Measurements from ENCODE around the gene NAGS. TPM values are rescaled to one million over a fixed set of nuclear protein-coding genes. Genes with fewer than 3 reads are reported as not detected.
"Not testable (repeated sequence)": the region's sequence is repeated elsewhere in the genome, so short reads cannot be mapped to it uniquely, and the experiment has no call there.

The NAGS gene
- total RNA-seq, 1 donor from 2014 or later: 2.2 TPM

DNA sequence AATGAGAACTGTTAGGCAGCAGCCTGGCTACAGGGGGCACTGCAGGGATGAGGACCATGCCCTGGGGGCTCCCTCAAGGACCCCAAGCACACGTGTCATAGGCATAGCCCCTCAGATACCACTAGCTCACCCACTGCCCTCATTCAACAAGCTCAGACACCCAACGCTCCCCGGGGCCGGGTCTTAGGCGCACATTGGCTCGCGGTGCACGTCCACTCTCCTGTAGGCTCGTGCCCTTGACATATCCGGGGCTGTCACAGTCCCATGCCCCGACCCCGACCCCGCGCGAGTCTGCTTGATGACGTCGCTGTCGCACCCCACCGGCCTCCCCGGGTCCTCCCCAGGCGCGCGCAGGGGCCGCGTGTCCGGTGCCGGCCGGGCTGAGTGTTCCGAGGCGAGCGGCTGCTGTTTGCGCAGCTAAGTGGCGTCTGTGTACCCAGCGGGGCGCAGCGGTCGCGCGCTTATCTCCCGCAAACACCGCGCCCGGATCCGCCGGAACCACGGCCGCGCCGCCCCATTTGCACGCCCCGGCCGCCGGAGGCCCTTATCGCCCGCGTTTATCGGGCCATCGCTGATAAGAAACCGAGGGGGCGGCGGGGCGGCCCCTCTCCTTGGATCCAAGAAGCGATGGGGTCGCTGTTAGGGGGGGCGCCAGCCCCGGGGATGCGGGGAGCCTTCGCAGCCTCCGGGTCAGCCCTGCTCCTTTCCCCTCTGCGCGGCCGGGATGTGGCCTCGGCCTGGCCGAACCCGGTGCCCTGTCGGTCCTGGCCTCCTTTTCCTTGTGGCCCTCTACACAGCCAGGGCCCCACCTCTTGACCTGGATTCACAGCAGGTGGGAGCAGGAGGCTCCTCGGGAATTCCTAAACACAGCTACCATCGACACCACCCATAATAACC lies 20.7 kb upstream of the NAGS start:
- no peak for DNase-seq (ENCODE audit: low read depth, low spot score)

DNA sequence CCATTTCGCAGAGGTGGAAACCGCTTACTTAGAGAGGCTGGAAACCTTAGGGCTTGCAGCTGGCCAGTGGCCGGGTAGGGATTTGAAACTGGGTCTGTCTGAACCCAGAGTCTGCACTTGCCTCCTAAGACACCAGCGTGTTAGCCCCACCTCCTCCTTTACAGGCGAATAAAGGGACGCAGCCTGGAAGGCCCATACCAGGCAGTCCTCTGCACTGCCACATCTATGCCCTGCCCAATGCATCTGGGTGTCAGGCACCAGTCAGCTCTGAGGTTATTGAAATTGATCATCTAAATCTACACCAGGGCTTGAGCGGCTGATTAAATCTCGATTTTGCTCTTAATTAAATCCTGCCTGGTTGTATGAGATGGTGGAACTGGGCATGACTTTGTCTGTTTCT lies 19.9 kb upstream of the NAGS start:
- no peak for DNase-seq (ENCODE audit: low read depth, low spot score)

DNA sequence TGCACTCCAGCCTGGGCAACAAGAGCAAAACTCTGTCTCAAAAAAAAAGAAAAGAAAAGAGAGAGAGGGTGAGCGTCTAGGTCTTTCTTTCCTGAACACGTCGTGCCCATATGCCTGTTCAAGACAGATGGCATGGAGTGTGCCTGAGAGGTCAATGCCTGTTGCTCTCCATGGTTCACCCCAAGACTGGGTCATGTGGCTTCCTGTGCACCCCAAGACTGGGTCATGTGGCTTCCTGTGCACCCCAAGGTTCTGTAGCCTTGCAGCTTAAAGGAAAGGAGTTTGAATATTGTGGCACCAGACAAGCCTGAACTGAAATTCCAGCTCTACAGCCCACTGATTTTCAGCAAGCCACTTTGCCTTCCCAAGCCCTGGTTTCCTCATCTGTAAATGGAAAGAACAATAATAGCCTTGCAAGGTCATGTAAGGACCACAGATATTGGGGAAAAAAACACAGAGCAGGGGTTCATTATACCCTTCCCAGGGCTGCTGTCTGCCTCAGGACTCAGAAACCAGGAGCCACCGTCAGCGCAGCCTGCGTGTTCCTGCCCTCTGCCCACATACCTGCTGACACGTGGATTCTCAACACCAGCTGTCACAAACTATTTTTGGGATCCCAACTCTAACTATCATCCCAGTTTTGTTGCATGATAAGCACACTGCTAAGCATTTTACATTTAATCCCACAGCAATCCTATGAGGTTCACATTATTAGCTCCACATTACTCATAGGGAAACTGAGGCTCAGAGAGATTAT lies 18.0 kb upstream of the NAGS start:
- no peak for DNase-seq (ENCODE audit: low read depth, low spot score)

DNA sequence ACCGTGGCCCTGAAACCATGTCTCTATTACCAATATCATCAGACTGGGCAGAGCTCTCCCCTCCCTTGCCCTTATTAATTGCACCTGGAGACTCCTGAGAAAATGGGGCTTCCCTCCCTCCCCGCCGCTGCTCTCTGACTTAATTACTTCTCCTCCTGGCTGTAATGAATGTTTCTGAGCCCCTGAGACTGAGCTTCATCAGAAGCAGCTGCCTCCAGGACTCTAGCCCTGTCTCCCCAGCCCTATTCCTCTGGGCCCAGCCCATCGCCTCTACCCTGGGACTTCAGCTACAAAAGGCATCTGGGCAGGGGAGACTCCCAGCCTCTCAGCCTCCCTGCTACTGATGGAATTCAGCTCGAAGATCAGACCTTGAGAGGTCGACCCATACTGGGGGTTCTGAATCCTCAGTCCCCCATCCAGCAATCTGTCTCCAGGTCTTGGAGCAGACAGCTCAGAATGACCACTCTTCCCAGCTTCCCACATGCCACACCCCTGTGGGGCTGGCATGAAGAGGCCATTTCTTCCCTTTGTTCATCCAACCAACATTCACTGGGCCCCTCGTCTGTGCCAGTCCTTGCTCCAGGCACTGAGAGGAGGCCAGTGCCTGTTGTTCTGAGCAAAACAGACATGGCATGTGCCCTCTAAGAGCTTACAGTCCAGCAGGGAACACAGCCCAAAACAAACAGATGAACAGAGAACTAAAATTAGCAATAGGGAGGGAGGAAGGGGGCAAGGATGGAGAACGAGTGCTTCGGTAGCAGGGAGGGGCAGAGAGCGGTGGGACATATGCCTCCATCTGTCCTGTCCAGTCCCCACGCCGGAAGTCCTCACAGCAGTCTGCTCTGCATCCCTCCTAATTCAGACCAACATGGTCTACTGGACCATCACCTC lies 17.0 kb upstream of the NAGS start:
- DNase-seq (ENCODE audit: low read depth, low spot score): no peak

DNA sequence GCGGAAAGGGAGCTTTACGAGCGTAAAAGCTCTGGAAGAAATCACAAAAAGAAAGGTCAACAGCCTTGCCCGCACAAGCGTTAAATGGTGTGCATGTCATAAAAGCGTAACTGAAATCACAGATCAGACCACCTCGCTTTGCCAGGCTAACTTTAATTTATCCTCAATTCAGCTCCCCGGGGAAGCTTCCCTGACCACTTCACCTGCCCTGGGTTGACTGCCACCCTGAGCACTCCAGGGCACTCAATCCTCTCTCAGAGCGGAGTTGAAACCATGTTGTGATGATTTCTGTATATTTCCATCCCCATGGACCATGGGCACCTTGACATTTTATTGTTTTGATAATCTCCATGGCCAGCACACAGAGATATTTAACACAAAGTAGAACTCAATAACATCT lies 16.1 kb upstream of the NAGS start:
- DNase-seq (ENCODE audit: low read depth, low spot score): no peak

DNA sequence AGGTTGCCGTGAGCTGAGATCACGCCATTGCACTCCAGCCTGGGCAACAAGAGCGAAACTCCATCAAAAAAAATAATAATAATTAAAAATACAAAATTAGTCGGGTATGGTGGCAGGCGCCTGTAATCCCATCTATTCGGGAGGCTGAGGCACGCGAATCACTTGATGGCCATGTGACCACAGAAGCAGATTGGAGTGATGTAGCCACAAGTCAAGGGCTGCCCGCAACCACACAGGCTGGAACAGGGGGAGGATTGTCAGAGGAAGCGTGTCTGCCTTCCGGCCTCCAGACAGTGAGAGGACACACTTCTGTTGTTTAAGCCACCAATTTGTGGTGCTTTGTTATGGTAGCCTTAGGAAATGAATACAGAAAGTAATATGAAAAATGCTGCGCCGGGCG lies 11.8 kb upstream of the NAGS start:
- DNase-seq (ENCODE audit: low read depth, low spot score): no peak

DNA sequence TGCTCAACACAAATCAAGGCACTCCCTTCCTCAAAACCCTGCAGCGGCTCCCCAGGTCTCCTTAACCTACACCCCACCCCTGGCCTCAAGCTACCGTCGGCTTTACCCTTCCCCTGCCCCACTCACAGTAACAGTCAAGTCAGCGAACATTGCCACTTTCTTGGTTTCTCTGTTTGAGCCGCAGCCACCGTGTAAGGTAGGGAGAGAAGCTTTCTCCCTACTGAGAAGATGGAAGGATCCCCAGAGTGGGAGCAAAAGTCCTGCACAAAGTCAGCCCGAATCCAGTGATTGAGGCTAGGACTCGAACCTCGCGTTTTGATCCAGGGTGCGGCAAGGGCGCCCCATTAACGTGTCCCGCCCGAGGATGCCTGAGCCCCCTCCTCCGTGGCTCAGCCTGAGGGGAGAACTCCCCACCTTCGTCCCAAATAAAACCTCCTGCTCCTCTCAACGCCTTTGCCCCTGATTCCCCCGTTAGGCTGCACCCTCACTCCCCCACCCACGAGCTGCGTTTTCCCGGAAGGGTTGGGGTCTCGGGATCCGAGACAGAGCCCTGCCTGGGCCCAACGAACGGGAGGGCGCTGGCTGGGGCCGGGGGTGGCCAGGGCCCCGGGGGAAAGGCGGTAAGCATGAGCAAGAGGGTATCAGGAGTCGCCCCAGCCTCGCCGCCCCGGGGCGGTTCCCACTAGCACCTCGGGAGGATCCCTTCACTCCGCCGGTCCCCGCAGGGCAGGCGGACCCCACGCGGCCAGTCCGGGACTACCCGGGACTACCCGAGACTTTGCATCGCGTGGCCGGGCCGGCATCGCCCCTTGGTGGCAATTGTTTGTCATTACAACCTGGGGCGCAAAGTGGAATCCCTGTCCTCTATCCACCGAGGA lies 9.9 kb upstream of the NAGS start:
- DNase-seq (ENCODE audit: low read depth, low spot score): no peak

DNA sequence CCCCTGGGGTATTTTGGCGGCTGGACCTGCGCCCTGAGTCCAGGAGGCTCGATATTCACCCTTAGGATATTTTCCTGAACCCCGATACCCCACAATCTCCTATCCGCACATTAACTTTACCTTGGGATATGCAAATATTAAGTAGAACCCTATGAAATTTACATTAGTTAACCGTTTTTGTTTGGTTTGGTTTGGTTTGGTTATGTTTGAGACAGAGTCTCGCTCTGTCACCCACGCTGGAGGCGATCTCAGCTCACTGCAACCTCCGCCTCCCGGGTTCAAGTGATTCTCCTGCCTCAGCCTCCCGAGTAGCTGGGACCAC lies 9.3 kb upstream of the NAGS start:
- DNase-seq (ENCODE audit: low read depth, low spot score): no peak

DNA sequence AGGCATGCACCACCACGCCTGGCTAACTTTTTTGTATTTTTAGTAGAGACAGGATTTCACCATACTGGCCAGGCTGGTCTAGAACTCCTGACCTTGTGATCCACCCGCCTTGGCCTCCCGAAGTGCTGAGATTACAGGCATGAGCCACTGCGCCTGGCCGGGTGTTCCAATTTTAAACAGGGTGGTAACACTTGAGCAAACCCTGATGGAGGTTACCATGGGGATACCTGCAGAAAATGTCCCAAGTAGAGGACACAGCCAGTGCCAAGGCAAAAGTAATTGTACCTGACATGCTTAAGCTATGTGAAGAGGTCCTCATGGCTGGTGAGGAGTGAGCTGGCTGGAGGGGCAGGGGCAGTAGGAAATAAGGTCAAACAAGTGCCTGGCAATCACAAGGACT lies 7.2 kb upstream of the NAGS start:
- not testable (repeated sequence) for DNase-seq (ENCODE audit: low read depth, low spot score)

DNA sequence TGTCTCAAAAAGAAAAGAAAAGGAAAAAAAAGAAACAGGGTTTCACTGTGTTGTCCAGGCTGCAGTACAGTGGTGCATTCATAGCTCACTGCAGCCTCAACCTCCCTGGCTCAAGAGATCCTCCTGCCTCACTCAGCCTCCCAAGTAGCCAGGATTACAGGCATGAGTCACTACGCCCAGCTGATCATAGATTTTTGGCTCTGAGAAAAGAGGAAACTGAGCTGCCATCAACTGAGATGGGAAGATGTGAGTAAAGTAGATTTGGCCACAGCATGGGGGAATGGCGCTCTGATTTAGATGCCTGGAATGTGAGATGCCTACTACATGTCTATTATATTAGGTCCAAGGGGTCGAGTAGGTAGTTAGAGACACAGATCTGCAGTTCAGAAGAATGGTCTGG lies 5.9 kb upstream of the NAGS start:
- DNase-seq (ENCODE audit: low read depth, low spot score): no peak

DNA sequence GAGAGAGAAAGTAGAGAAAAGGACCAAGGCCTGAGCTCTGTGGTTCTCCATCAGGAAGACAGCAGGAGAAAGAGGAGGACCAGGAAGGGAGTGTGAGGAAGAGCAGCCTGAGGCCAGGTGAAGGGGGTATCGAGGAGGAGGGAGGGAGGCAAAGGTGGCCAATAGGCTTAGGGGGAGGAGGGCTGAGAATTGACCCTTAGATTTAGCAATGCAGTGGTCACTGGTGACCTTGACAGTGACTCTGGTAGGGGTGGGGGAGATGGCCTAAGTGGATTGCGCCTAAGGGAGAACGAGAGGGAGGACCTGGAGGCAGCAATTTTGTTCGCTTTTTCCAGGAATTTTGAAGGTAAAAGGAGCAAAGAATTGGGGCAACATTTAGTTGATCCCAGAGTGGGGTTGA lies 5.4 kb upstream of the NAGS start:
- DNase-seq (ENCODE audit: low read depth, low spot score): no peak

DNA sequence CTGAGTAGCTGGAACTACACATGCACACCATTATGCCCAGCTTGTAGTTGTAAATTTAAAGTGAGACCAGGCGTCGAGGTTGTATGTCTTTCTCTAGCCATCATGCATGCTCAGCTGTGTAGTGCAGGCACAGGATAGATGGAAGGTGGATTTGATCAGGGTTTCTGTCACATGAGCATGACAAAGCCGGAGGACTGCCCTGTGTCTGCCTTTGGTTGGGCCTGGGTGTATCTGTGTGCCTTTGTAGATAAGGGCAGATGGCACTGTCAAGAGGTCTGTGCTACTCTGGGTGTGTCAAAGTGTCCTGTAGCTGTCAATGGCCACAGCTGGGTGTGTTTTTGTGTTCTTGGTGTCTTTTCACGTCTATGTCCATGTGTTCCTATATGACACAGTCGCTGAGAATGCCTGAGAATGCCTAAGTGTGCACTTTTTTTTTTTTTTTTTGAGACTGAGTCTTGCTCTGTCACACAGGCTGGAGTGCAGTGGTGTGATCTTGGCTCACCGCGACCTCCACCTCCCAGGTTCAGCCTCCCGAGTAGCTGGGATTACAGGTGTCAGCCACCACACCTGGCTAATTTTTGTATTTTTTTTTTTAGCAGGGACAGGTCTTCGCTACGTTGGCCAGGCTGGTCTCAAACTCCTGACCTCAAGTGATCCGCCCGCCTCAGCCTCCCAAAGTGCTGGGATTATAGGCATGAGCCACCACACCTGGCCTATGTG lies 4.1 kb upstream of the NAGS start:
- DNase-seq (ENCODE audit: low read depth, low spot score): no peak

DNA sequence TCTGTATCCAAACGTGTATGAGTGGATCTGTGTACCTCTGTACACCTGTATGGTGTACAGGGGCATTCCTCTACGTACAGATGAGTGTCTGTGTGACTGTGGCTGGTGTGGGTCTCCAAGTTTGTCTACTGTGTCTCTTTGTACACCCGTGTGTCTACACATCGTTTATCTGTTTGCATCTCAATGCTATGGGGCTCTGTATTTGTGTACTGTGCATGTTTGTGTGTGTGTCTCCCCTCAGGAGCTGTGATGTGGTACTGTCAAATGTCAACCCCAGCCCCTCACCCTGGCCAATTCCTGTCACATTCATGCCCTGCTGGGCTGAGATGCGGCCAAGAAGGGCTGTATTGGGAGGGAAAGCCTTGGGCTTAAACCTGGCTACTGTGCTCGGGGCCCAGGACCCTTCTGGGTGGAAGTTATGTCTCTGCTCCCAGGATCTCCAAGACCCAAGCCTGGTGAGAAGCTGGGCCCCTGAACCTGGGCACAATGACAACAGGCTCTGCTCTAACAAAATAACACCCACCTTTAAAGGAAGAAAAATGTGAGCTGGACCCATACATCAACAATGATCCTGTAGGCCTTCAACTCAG lies 3.5 kb upstream of the NAGS start:
- no peak for DNase-seq (ENCODE audit: low read depth, low spot score)

DNA sequence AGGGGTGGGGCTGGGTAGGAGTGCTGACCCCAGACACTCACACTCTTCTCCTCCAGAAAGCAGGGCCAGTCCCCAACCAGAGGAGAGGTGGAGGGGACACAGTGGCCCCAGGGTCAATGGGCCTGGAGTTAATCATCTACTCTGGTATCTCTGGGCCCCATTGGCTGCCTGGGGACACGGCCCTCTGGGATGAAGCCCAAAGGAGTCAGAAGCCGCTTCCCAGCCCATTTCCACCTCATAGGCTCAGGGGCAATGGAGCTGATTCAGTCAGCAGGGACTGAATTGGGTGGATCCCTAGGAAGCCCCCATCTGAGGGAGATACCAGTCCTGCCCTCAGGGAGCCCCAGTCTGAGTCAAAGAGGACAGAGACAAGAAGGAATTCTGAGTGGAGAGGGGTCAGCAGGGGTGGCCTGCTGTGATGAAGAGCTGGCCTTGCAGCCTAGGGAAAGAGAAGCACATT lies 2.9 kb upstream of the NAGS start:
- DNase-seq (ENCODE audit: low read depth, low spot score): no peak

DNA sequence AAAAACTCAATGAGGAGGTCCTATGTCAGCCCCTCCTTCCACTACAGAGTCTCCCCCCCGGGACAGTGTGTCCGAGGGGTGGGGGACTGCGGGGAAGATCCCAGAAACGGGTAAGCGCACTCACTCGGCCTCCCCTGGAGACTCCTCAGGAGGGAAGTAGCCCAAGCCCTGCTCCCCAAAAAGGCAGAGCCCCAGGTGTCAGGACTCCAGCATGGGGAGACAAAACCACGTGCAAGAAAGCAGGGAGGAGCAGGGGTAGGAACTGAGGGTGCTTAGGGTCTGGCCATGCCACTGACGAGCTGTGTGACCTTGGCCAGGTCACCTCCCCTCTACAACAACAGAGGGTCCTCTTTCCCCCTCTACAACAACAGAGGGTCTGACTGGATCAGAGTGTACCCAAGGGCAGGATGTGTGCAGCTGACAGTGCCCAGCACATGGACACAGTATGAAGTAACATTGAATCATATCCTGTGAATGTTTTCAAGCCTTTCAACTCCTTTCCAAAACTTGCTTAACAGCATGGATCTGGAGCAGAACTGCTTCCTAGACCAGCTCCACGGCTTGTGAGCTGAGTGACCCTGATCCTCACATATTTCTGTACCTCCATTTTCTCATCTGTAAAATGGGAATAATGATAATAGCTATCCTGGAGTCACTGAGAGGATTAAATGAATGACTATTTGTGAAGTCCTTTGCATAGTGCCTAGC lies 2.1 kb upstream of the NAGS start:
- peak; percentile 70 for DNase-seq (ENCODE audit: low read depth, low spot score)

DNA sequence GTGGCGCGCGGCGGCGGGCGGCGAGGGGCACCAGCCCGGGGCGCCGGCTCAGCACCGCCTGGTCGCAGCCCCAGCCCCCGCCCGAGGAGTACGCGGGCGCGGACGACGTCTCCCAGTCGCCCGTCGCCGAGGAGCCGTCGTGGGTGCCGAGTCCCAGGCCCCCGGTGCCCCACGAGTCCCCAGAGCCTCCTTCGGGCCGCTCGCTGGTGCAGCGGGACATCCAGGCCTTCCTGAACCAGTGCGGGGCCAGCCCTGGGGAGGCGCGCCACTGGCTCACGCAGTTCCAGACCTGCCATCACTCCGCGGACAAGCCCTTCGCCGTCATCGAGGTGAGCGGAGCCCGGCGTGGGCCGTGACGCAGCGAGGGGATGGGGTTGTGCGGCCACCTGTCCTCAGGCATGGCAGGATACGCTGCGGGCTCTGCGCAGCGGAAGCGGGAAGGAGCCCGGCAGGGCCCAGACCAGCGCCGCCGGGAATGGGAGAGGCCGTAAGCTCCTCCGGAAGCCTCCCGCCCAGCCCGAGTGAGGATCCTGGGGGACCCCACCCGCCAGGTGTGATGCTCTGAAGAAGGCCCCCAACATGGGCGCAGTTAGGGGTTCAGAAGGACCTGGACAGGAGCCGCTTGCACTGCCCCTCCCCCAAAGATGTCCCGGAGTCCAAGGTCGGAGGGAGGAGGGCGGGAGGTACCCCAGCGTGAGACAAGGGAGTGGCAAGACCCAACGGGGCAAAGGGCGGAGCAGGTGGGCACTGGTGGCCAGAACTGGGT lies 522 bp downstream of the NAGS start:
- no peak for DNase-seq (ENCODE audit: low read depth, low spot score)

DNA sequence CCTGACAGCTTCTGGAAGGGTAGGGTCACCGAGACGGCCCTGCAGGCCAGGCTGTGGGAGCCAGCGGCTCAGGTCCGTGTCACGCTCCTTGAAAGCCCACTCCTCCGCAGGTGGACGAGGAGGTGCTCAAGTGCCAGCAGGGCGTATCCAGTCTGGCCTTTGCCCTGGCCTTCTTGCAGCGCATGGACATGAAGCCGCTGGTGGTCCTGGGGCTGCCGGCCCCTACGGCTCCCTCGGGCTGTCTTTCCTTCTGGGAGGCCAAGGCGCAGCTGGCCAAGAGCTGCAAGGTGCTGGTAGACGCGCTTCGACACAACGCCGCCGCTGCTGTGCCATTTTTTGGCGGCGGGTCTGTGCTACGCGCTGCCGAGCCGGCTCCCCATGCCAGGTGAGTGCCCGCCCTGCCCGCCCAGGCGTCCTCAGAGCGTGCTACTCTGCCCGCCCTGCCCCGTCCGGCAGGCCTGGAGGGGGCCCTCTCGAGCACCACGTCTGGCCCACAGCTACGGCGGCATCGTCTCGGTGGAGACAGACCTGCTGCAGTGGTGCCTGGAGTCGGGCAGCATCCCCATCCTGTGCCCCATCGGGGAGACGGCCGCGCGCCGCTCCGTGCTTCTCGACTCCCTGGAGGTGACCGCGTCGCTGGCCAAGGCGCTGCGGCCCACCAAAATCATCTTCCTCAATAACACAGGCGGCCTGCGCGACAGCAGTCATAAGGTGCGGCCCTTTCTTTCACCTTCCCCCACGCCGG lies 1.3 kb downstream of the NAGS start:
- no peak for DNase-seq (ENCODE audit: low read depth, low spot score)

DNA sequence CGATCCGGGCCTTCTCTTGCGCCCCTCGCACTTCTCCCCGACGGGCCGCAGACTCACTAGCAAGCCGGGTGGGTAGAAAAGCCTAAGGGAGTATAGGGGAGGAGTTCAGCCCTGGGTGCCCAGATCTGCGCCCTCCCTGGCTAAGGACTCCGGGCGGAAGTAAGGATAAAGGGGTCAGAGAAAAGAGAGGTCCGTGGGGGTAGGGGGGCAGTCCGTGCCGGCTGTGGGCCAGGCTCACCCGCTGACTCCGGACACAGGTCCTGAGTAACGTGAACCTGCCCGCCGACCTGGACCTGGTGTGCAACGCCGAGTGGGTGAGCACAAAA lies 1.8 kb downstream of the NAGS start:
- DNase-seq (ENCODE audit: low read depth, low spot score): no peak

Measured in pulmonary artery endothelial cell (primary cell).